HFF-Myc (cell line): ENCODE data around the gene PHYKPL.

Experiments
- DNase-seq: peaks from one replicate; pipeline ENCODE4 v3.0.0-alpha.2; 2011; ENCODE audit warnings: low read depth; ENCODE audit errors: extremely low read depth
- H3K4me3 ChIP-seq: replicated peaks from 2 replicates; pipeline ENCODE4 v1.5.1; 2011; ENCODE audit warnings: low read depth, mild to moderate bottlenecking, control low read depth, low read length
- TF ChIP-seq, protein P1 (sequence below): IDR thresholded peaks from 2 replicates; pipeline ENCODE4 v1.5.1; 2012; ENCODE audit warnings: mild to moderate bottlenecking, low read depth, low read length, control low read depth; ENCODE audit errors: missing control alignments

PHYKPL gene

DNA sequence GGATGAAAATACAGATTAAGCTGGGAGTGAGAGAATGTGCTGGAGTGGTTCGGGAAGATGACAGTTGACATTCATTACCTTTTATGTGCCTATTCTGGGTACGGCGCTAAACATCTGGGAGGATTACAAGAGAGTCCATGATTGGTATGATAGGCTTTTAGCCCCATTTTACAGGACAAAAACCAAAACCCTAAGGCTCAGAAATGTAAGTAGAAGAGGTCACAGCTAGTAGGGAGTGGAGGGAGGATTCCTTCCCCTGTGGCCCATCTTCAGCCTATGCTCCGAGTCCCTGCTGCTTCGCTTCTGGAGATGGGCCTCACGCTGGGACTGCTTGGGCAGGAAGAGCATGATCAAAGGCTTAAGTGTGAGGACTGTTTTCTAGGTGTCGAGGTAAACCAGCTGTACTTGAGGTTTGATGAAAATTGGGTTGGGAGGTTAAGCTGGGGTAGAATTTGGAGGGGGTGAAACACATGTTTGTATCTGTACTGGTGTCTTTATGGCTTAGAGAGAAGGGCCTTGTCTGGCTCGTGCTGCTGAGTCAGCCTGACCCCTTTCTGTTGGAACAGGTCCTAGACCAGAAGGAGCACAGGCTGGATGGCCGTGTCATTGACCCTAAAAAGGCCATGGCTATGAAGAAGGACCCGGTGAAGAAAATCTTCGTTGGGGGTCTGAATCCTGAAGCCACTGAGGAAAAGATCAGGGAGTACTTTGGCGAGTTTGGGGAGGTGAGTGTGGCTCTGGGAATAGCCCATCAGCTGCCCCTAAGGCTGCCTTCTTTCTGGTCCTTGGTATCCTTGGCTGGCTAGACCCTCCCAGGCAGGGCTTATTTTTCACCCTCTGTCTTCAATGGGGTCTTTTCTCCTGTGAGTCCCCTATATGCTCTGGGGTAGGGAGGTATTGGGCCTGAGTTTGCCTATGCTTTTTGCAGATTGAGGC is 26.2 kb downstream of the PHYKPL start:
- DNase-seq: no peak
- peak overlapping the region; percentile 97 for H3K4me3 ChIP-seq
- TF ChIP-seq, protein P1, sequence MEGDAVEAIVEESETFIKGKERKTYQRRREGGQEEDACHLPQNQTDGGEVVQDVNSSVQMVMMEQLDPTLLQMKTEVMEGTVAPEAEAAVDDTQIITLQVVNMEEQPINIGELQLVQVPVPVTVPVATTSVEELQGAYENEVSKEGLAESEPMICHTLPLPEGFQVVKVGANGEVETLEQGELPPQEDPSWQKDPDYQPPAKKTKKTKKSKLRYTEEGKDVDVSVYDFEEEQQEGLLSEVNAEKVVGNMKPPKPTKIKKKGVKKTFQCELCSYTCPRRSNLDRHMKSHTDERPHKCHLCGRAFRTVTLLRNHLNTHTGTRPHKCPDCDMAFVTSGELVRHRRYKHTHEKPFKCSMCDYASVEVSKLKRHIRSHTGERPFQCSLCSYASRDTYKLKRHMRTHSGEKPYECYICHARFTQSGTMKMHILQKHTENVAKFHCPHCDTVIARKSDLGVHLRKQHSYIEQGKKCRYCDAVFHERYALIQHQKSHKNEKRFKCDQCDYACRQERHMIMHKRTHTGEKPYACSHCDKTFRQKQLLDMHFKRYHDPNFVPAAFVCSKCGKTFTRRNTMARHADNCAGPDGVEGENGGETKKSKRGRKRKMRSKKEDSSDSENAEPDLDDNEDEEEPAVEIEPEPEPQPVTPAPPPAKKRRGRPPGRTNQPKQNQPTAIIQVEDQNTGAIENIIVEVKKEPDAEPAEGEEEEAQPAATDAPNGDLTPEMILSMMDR: no peak

DNA sequence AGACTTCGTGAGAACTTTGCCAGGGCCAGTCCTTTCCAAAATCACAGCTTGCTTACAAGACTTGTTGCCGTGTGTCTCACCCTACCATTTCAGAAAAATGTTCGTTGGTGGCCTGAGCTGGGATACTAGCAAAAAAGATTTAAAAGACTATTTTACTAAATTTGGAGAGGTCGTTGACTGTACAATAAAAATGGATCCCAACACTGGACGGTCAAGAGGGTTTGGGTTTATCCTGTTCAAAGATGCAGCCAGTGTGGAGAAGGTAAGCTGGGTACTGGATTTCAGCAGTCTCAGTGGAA is 26.9 kb downstream of the PHYKPL start:
- H3K4me3 ChIP-seq: peak overlapping the region; percentile 97
- TF ChIP-seq, protein P1: no peak

DNA sequence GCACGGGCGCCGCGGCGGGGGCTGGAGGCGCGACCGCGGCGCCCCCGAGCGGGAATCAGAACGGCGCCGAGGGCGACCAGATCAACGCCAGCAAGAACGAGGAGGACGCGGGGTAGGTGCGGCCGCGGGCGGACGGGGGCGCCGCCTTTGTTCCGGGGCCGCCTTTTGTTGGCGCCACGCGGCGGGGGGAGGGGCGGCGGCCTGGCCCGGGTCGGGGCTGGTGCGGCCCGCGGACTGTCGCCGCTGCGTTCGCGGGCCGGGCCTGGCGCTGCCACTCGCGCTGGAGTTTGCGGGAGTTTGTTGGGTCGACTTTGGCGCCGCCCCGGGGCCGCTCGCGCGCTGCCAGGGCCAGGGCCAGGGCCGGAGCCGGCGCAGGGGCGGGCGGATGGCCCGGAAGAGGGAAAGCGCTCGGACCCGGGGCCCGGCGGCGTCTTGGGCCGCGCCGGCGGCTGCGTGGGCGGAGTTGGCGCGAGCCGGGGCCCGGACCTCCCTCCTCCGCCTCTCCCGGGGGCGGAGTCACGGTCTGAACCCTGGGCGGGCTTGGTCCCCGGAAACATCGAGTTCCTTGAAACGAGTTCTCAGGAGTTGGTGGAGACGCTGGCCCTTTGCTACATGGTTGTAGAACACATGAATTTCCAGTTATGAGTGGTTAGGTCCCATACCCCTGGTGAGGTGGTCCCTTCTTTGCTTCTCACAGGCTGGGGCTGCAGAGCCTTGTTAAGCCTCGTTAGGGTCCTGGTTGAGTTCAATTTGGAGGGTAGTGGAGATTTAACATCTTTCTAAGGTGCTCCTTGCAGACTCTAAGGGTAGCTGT is 27.5 kb downstream of the PHYKPL start:
- no peak for DNase-seq
- peak overlapping the region; percentile 97 for H3K4me3 ChIP-seq
- TF ChIP-seq, protein P1: no peak

More for the DNA sequence above, 26.9 kb downstream of the PHYKPL start:
- DNase-seq: no peak

DNA sequence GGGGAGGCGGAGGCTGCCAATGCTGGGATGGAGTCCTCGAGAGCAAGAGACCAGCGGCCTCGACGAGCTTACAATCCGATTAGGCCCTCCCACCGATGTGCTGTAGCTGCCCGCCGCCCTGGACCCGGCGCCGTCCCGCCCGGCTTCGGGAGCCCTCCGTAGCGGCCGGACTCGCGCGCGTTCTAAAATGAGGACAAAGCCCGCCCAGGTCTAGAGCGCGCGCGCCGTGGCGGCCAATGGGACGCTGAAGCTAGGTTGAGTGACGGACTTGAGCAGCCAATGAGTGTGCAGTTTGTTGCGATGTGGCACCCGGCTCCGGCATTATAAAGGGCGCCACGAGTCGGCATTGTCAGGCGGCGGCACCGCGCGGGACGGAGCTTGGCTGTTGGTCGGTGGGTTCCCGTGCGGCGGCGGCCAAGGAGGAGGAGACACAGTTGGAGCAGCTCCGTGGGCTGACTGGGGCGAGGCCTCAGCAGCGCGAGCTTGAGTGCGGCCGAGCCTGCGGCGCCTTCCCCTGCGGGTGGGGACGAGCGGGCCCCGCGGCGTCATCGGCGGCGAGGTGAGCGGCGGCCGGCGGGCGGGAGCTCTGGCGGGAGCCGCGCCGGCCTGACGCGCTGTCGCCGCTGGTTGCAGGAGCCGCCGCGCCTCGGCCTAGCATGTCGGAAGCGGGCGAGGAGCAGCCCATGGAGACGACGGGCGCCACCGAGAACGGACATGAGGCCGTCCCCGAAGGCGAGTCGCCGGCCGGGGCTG is 28.2 kb downstream of the PHYKPL start, which contains the start of gene HNRNPAB:
Gene HNRNPAB (plus strand): TSS at position 352 of the 753 bp plus-strand sequence. CDS start 305 bp downstream, at position 657.
- peak; percentile 93 for DNase-seq
- TF ChIP-seq, protein P1: no peak
- peak within 1 kb of the TSS; percentile 97 for H3K4me3 ChIP-seq

DNA sequence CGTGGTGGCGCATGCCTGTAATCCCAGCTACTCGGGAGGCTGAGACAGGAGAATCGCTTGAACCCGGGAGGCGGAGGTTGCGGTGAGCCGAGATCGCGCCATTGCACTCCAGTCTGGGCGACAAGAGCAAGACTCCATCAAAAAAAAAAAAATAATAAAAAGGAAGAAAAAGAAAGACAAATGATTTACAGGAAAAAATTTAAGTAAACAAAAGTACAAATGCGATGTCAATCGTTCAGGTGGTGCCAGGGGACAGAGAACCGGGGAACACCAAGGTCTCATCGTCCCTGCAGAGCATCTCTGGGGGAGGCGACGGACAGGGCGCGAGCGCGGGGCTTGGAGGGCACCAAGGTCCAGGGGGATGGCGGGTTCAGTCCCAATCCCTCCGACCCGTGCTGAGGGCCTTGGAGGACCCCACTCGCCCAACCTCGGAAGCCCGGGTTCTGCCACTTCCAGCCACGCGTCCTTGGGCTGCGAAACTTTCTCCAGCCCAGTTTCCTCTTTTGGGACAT is 28.9 kb downstream of the PHYKPL start:
- TF ChIP-seq, protein P1: no peak
- H3K4me3 ChIP-seq: peak overlapping the region; percentile 97
- DNase-seq: no peak

DNA sequence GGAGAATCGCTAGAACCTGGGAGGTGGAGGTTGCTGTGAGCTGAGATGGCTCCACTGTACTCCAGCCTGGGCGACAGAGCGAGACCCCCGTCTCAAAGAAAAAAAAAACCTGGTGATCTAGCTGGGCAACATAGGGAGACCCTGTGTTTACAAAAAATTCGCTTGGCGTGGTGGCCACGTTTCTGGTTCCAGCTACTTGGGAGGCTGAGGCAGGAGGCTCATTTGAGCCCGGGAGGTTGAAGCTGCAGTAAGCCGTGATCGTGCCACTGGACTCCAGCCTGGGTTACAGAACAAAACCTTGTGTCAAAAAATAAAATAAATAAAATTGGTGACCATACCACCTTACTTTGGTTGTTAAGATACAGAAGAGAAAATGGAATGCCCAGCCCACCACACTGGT is 30.1 kb downstream of the PHYKPL start:
- TF ChIP-seq, protein P1: no peak

More for the DNA sequence above, 30.1 kb downstream of the PHYKPL start:
- H3K4me3 ChIP-seq: no peak overlapping the region
- no peak for DNase-seq
